Renal cortical epithelial cell (primary cell): ENCODE results near the gene MRPS27. TPM values are rescaled to one million over a fixed set of nuclear protein-coding genes. Genes with fewer than 3 reads are reported as not detected.

Experiments
- DNase-seq: peaks from one replicate; pipeline ENCODE4 v3.0.0-alpha.2; 2011; ENCODE audit warnings: low read depth
- total RNA-seq: library from RNA; depleted of rRNA; stranded (reverse); fragments of >200 nt; gene quantifications from 2 replicates; pipeline ENCODE4 v1.2.3, GENCODE V29; 2014

Gene MRPS27
- 58.2 and 92.7 TPM in 2 replicates for total RNA-seq

GRCh38 chr5:72319976-72320752 is at the start of gene MRPS27, which contains the start of gene PTCD2:
MRPS27 (minus strand) TSS chr5:72320240; CDS start chr5:72320221, 19 bp downstream.
PTCD2 (plus strand) TSS chr5:72320373; CDS start chr5:72320383, 10 bp downstream.
- peak; percentile 92 for DNase-seq

GRCh38 chr5:72369711-72370110 is 49.7 kb upstream of the MRPS27 start:
- no peak for DNase-seq

DNA sequence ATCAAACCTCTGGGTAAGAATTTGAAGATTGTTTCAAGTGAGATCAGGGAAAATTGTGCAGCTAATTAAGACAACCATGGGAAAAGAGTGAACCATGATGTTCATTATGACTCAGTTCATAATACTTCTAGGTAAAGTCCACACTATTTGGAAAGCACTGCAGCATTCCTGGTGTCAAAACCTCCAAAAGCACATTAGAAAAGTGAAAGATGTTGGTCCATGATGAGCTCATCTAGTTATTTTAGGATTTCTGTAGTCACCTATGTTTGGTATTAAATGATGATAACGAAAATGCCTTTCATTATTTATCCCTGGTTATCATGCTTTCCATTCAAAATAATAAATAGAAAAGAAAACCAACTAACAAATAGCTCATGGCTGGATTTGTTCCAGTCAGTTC is 49.3 kb upstream of the MRPS27 start:
- no peak for DNase-seq

GRCh38 chr5:72368271-72368670 is 48.2 kb upstream of the MRPS27 start:
- no peak for DNase-seq

GRCh38 chr5:72366324-72366976 is 46.4 kb upstream of the MRPS27 start:
- peak; percentile 80 for DNase-seq

- no peak for DNase-seq
Measured at GRCh38 chr5:72364951-72365350, 44.9 kb upstream of the MRPS27 start.

- no peak for DNase-seq
Measured at GRCh38 chr5:72364171-72364570, 44.1 kb upstream of the MRPS27 start.

- peak; percentile 85 for DNase-seq
Measured at GRCh38 chr5:72363166-72363802, 43.2 kb upstream of the MRPS27 start.

DNA sequence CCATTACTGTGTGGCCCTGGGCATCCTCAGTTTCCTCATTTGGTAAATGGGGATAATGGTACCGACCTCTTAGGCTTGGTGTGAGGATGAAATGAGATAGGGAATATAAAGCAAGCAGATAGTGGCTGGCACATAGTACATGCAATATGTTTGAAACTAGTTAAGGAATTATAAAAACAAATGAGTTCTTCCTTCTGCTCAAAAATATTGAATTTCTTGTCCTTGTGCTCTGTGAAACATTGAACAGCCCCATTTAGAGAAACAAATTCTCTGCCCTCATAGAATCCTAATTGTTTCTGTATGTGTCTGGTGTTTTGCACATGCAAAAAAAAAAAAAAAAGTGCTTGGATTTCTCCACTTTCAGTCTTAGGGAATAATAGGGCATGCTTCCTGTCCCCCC is 39.8 kb upstream of the MRPS27 start:
- DNase-seq: no peak

DNA sequence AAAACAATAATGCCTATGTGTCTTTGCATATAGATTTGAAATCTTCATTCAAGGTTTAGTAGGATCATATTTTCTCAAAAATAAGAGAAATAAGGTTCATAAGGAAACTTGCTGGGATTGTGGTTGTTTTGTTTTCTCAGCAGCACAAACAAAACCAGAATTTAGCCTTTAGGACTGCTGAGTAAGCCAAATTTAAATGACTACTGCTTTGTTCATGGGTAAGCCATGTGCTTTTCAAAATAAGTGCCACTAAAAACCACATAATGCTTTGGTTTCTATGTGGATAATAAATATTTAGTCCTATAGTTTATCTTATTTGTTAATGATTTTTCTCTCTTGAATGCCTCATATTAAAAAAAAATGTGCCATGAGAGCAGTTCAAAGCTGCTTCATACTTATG is 38.9 kb upstream of the MRPS27 start:
- DNase-seq: no peak

GRCh38 chr5:72356361-72356760 is 36.3 kb upstream of the MRPS27 start:
- DNase-seq: no peak

GRCh38 chr5:72355706-72356299 is 35.8 kb upstream of the MRPS27 start:
- peak; percentile 42 for DNase-seq

DNA sequence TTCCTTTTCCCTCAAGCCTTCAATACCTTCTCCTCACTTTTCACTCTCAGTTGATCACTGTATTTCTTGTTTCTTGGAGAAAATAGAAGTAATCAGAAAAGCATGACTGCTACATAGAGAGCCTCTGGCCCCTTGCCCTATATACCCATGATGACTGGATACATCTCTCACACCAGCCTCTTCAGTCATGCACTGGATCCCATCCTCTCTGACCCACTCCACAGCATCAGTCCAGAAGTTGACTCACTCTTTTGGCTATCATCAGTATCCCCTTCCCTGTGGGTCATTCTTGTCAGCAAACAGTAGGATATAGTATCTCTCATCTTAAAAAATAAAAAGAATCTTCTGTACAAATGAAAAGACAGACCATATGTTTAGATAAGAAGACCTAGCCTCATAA is 33.0 kb upstream of the MRPS27 start:
- no peak for DNase-seq

DNA sequence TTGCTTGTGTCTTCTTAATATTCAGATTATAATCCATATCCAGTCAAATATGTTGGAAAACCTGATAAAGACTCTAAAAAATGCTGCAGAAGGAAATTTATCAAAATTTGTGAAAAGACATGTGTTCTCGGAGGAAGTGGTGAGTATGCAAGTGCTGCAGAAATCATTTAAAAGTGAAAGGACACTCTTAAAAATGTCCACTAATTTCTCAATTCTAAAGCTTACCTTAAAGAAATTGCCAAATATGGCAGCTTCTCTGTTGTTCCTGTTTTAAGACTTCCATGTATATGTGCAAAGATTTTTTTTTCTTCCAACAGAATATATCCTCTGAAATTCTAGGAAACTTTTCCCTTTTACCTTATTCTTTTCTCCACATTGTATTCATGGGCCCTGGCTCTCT is 32.6 kb upstream of the MRPS27 start:
- no peak for DNase-seq

GRCh38 chr5:72351376-72351775 is 31.3 kb upstream of the MRPS27 start:
- no peak for DNase-seq

DNA sequence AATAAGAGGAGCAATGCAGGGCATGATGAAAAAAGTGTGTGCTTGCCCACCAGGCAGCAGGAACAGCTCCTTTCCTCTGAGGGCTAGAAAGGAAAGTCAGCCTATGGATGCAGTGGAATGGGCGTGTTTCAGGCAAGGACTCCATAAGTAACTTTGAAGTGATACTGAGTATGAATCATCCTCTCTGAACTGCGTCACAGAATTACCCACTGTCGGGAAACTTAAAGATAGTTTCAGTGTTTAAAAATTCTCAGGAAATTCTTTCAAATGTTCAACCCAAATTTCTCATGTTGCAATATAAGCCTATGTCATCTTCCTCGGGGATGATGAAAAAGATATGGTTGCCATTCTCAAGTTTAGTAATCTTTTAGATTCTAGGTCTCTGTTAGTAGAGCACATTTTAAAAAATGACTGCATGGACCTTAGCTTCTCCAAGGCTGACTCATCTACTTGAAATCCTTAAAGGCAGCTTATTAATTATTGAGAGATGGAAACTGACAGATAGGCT is 27.8 kb upstream of the MRPS27 start:
- DNase-seq: peak; percentile 19

DNA sequence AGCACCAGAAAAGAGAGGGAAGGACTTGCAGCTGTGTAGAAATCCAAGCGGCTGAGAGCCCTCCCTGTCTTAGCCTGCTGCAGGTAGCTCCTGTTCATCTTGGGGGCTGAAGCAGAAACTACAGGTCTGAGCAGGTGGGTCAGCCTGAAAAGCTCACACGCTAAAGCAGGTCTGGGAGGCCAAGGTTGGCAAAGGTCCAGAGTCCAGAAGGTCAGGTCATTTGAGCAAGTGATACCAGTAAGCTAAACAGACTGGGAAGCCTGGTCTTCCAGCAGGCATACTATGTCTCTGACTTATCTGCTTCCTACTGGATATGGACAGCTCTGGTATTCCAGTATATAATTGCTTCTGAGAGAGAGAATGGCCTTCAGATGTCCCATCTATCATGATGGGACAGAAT is 26.4 kb upstream of the MRPS27 start:
- DNase-seq: no peak

DNA sequence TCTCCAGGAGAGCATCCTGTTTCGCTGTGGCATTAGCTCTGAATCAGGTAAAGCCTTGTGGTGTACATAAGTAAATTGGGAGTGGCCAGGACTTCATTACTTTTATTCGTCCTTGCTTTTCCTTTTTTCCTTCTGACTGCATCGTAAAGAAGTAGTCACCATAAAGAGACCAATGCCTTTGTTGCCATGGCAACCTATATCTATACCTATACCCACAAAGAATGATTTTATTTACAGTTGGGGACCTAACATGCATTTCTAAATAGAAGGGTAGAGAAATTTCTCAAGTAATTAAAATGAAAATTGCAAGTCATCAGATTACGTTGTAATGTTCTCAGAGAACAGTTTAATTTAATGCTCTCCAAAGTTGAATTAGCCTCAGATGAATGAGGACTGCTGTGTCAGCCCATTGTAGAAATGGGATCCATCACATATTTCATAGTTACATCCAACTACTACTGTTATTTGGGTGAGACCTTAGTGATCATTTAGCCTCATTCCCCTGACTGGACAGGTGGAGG is 18.7 kb upstream of the MRPS27 start:
- no peak for DNase-seq

- no peak for DNase-seq
Measured at GRCh38 chr5:72337159-72337558, 17.1 kb upstream of the MRPS27 start.

GRCh38 chr5:72330712-72331111 is 10.7 kb upstream of the MRPS27 start:
- no peak for DNase-seq

GRCh38 chr5:72328172-72328571 is 8.1 kb upstream of the MRPS27 start:
- peak; percentile 92 for DNase-seq

- no peak for DNase-seq
Measured at GRCh38 chr5:72326306-72326649, 6.2 kb upstream of the MRPS27 start.
